HepG2 (cell line): Measurements from ENCODE around the gene KRT32. TPM values are rescaled to one million over a fixed set of nuclear protein-coding genes. Genes with fewer than 3 reads are reported as not detected.

Experiments
- ATAC-seq: fragments of 200-7000 bp; cut with Tn5 transposase; 3 replicates; pipeline ENCODE4 v1.9.1; 2020; ENCODE audit warnings: mild to moderate bottlenecking, moderate library complexity
- BruUV-seq: library from RNA; stranded (reverse); fragments of 400-500 nt; replicated peaks from 2 replicates; lab custom pipeline; 2021; lab: Mats Ljungman, UMichigan
- CTCF ChIA-PET: fragments of 300-600 bp; formaldehyde crosslinking; extraction: SDS; loops from one replicate; lab custom pipeline; 2021; ENCODE audit warnings: low total read pairs, inconsistent platforms, low intra/inter-chr PET ratio; lab: Yijun Ruan, JAX
- POLR2A ChIA-PET: fragments of 350-600 bp; sonication (Branson Sonifier 250); formaldehyde crosslinking; loops from one replicate; lab custom pipeline; 2020; ENCODE audit warnings: antibody characterized with exemption, inconsistent platforms; lab: Yijun Ruan, JAX
- DNase-seq: peaks from one replicate; pipeline ENCODE4 v3.0.0-alpha.2; 2015; ENCODE audit warnings: low spot score
- FAIRE-seq: peaks from 3 replicates; lab custom pipeline; 2011; peaks lifted over from hg19 to GRCh38; lab: Jason Lieb, UNC
- H2AFZ ChIP-seq: one replicate; pipeline ENCODE4 v1.6.1; 2011; ENCODE audit warnings: low read length, inconsistent platforms
- H3K27ac ChIP-seq: fragments of 300-600 bp; 3 replicates; pipeline ENCODE4 v1.8.0; 2011; ENCODE audit warnings: mixed run types, mild to moderate bottlenecking, mixed read lengths, low read length, inconsistent platforms; ENCODE audit not compliant: insufficient read depth; ENCODE audit errors: extremely low read length
- H3K27me3 ChIP-seq, 2 experiments: fragments of 200-600 bp in 1 of 2; 2 replicates in 1 of 2; 3 replicates in 1 of 2; pipeline versions ENCODE4 v1.6.0 to v1.8.0; 2011; ENCODE audit warnings: low read length in 2 of 2, mild to moderate bottlenecking in 2 of 2, moderate library complexity in 2 of 2, inconsistent platforms in 1 of 2; ENCODE audit not compliant: insufficient read depth in 2 of 2, control insufficient read depth in 1 of 2
- H3K36me3 ChIP-seq, 2 experiments: fragments of 200-600 bp in 1 of 2; replicated peaks in 1 of 2; 2 replicates in 1 of 2; 3 replicates in 1 of 2; pipeline versions ENCODE4 v1.5.1 to v1.8.0; 2011; ENCODE audit warnings: low read length in 2 of 2, inconsistent platforms in 1 of 2; ENCODE audit not compliant: insufficient read depth in 2 of 2, control insufficient read depth in 1 of 2
- H3K4me1 ChIP-seq: 2 replicates; pipeline ENCODE4 v1.5.1; 2012; ENCODE audit warnings: low read length, inconsistent platforms; ENCODE audit not compliant: insufficient read depth
- H3K4me2 ChIP-seq: 2 replicates; pipeline ENCODE4 v1.6.0; 2011; ENCODE audit warnings: low read depth, low read length, inconsistent platforms
- H3K4me3 ChIP-seq, 3 experiments: fragments of 200-600 bp in 1 of 3; sonication (generic), shearing (Covaris generic) in 1 of 3; replicated peaks in 1 of 3; 2 replicates each; pipeline ENCODE4 v1.5.1; 2011 to 2016; ENCODE audit warnings: low read length in 3 of 3, inconsistent platforms in 2 of 3, low read depth in 2 of 3, mild to moderate bottlenecking in 2 of 3, control low read depth in 1 of 3, mixed read lengths in 1 of 3; ENCODE audit not compliant: insufficient read depth in 1 of 3
- H3K79me2 ChIP-seq: one replicate; pipeline ENCODE4 v1.6.1; 2011; ENCODE audit warnings: low read length, inconsistent platforms; ENCODE audit not compliant: insufficient read depth
- H3K9ac ChIP-seq: 2 replicates; pipeline ENCODE4 v1.6.0; 2011; ENCODE audit warnings: mild to moderate bottlenecking, low read depth, low read length, inconsistent platforms; ENCODE audit not compliant: insufficient read depth
- H3K9me3 ChIP-seq: 2 replicates; pipeline ENCODE4 v1.5.1; 2012; ENCODE audit warnings: mild to moderate bottlenecking, low read length
- H4K20me1 ChIP-seq: 2 replicates; pipeline ENCODE4 v1.6.0; 2011; ENCODE audit warnings: inconsistent platforms, mild to moderate bottlenecking, low read length, moderate library complexity; ENCODE audit not compliant: insufficient read depth
- GABPA ChIP-seq, 2 experiments: IDR thresholded peaks; 2 replicates each; pipeline ENCODE4 v1.6.1; 2011 to 2016; ENCODE audit warnings: low read depth in 2 of 2, low read length in 1 of 2, missing biosample characterization in 1 of 2, missing genetic modification characterization in 1 of 2
- KMT2B ChIP-seq: IDR thresholded peaks from 2 replicates; pipeline ENCODE4 v1.6.1; 2016; ENCODE audit warnings: missing genetic modification reagents, missing compliant biosample characterization
- YEATS4 ChIP-seq: sonication (generic); formaldehyde crosslinking; IDR thresholded peaks from 2 replicates; pipeline ENCODE4 v1.4.0; 2020; ENCODE audit warnings: missing genetic modification reagents, borderline replicate concordance
- ZNF205 ChIP-seq: IDR thresholded peaks from 2 replicates; pipeline ENCODE4 v1.6.1; 2018; ENCODE audit warnings: missing biosample characterization, missing genetic modification reagents
- ZNF550 ChIP-seq: sonication (generic); formaldehyde crosslinking; IDR thresholded peaks from 2 replicates; pipeline ENCODE4 v1.4.0; 2020; ENCODE audit warnings: mild to moderate bottlenecking, missing genetic modification reagents, borderline replicate concordance
- WGBS: methylation state at CpG from one replicate; pipeline ENCODE4 v1.1.6; 2017; ENCODE audit warnings: low lambda C conversion rate; 5-methylcytosine and 5-hydroxymethylcytosine counted together
- in situ Hi-C: cut with HindIII; loops from 2 replicates; pipeline ENCODE4 v1.10.0; 2017; ENCODE audit warnings: low pct_unique_long_range_greater_than_20kb; ENCODE audit not compliant: extremely low pct_ligation_motif_present
- intact Hi-C: fragments of 100-400 bp; cut with micrococcal nuclease; formaldehyde crosslinking; loops from one replicate; pipeline ENCODE4 v1.10.0; 2022; ENCODE audit not compliant: unreplicated experiment
- polyA plus RNA-seq, 8 experiments: library from polyadenylated mRNA; depleted of rRNA in 3 of 8; stranded (reverse) in 7 of 8; unstranded in 1 of 8; fragments of >200 nt; fragmentation: Illumina TruSeq in 4 of 8; extraction: Trizol in 4 of 8; gene quantifications; 2 replicates each; pipeline versions ENCODE4 v1.2.1 to v1.2.3, GENCODE V29; 2011 to 2016; ENCODE audit warnings: low read depth in 4 of 8, missing spikeins in 1 of 8, mixed read lengths in 1 of 8; ENCODE audit not compliant: insufficient read depth in 1 of 8
- total RNA-seq, 5 experiments: library from RNA; depleted of rRNA; stranded (reverse); fragments of >200 nt; fragmentation: Illumina TruSeq; extraction: Trizol; gene quantifications; 2 replicates each; pipeline ENCODE4 v1.2.3, GENCODE V29; 2016; ENCODE audit warnings: low read depth in 1 of 5
- TF ChIP-seq, protein P1 (sequence below): sonication (generic); formaldehyde crosslinking; conservative IDR thresholded peaks from 2 replicates; pipeline ENCODE4 v1.8.0; 2022; ENCODE audit warnings: missing genetic modification reagents
- TF ChIP-seq, protein P2 (sequence below): sonication (generic); formaldehyde crosslinking; IDR thresholded peaks from 2 replicates; pipeline ENCODE4 v1.8.1; 2023; ENCODE audit warnings: missing genetic modification reagents, mild to moderate bottlenecking, borderline replicate concordance
- TF ChIP-seq, protein P3 (sequence below): sonication (generic); formaldehyde crosslinking; IDR thresholded peaks from 2 replicates; pipeline ENCODE4 v1.8.0; 2022; ENCODE audit warnings: missing genetic modification reagents, mild to moderate bottlenecking, inconsistent platforms, borderline replicate concordance

KRT32 gene
- total and polyA plus RNA-seq, 2 of the 13 experiments (the other 11 are each of a cell fraction or from before 2014, with no cell fraction given) = not detected

DNA sequence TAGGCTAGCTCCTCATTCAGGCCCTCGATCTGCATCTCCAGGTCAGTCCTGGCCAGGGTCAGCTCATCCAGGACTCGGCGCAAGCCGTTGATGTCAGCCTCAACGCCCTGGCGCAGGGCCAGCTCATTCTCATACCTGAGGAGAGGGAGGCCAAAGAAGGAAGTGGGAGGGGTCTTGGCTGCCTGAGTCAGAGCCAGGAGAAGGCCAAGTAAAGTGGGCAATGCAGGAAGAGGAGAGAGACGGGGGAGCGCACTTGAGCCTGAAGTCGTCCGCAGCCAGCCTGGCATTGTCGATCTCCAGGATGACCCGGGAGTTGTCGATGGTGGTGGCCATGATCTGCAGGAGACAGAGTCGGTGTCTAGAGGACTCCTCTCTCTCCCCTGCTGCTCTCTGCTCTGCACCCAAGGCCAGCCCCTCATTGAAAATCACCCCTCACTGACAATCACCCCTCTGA lies 49.7 kb upstream of the KRT32 start:
- Histone ChIP-seq H3K27ac (no peak overlapping the region), H3K4me2 (no peak overlapping the region), H3K9ac (no peak overlapping the region)
- no peak for DNase-seq
- CTCF ChIA-PET = no interaction called here
- TF ChIP-seq KMT2B (CRISPR knock-in tag) (no peak), YEATS4 (CRISPR knock-in tag) (no peak), ZNF205 (CRISPR knock-in tag) (no peak), ZNF550 (CRISPR knock-in tag) (no peak), GABPA (IDR thresholded peaks at IDR 0.05; ENCODE audit: low read depth, low read length) (no peak), GABPA (CRISPR knock-in tag; IDR thresholded peaks at IDR 0.05; ENCODE audit: low read depth) (no peak)
- TF ChIP-seq, protein P1, sequence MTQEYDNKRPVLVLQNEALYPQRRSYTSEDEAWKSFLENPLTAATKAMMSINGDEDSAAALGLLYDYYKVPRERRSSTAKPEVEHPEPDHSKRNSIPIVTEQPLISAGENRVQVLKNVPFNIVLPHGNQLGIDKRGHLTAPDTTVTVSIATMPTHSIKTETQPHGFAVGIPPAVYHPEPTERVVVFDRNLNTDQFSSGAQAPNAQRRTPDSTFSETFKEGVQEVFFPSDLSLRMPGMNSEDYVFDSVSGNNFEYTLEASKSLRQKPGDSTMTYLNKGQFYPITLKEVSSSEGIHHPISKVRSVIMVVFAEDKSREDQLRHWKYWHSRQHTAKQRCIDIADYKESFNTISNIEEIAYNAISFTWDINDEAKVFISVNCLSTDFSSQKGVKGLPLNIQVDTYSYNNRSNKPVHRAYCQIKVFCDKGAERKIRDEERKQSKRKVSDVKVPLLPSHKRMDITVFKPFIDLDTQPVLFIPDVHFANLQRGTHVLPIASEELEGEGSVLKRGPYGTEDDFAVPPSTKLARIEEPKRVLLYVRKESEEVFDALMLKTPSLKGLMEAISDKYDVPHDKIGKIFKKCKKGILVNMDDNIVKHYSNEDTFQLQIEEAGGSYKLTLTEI (CRISPR knock-in tag) = no peak
- TF ChIP-seq, protein P2, sequence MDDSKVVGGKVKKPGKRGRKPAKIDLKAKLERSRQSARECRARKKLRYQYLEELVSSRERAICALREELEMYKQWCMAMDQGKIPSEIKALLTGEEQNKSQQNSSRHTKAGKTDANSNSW (CRISPR knock-in tag) = no peak
- TF ChIP-seq, protein P3, sequence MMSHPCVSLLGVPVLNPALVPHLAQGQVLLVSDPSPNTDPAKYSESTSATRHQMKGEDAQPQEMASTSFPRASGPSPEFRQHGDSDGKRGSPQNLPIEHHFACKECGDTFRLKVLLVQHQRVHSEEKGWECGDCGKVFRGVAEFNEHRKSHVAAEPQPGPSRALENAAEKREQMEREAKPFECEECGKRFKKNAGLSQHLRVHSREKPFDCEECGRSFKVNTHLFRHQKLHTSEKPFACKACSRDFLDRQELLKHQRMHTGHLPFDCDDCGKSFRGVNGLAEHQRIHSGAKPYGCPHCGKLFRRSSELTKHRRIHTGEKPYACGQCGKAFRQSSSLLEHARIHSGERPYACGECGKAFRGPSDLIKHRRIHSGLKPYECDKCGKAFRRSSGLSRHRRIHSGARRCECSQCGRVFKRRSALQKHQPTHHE (CRISPR knock-in tag) = no peak
- TF ChIP-seq, all 625 proteins: peak for 0
- Histone ChIP-seq H3K9me3 (no peaks in the 10 kb centered on the region), H2AFZ (no peak overlapping the region), H3K27me3 (peaks cover 1 to 5% of the 10 kb centered on the region in 2 experiments; a peak in 3 of 5 replicates), H4K20me1 (no peaks in the 10 kb centered on the region), H3K79me2 (no peaks in the 10 kb centered on the region), H3K4me3 (no peak overlapping the region), H3K4me1 (peaks cover 28% of the 10 kb centered on the region), H3K36me3 (no peaks in the 10 kb centered on the region)
- POLR2A ChIA-PET = no interaction called here
- 71% methylated on average over 14 of the region's 14 CpGs for WGBS
- ATAC-seq = no peak
- intact Hi-C loops = no loop called here
- no TSS peak for BruUV-seq
- no peak for FAIRE-seq
- in situ Hi-C loops = no loop called here
